Fibroblast of pulmonary artery (primary cell): ENCODE data around the gene PDE8A.

Source experiments
- DNase-seq: peaks from one replicate; pipeline ENCODE4 v3.0.0-alpha.2; 2010; ENCODE audit warnings: low read depth
- H3K4me3 ChIP-seq: replicated peaks from 2 replicates; pipeline ENCODE4 v1.5.1; 2011; ENCODE audit warnings: low read depth, mild to moderate bottlenecking, control low read depth, low read length, moderate library complexity
- CTCF ChIP-seq: IDR thresholded peaks from 2 replicates; pipeline ENCODE4 v1.5.1; 2011; ENCODE audit warnings: mild to moderate bottlenecking, control low read depth, low read length, inconsistent platforms; ENCODE audit errors: missing control alignments

Gene PDE8A

GRCh38 chr15:84944311-84944710 is 37.3 kb upstream of the PDE8A start:
- no peak for TF ChIP-seq CTCF
- H3K4me3 ChIP-seq: no peak overlapping the region
- no peak for DNase-seq

- no peak overlapping the region for H3K4me3 ChIP-seq
- TF ChIP-seq CTCF: no peak
- DNase-seq: no peak
Observed at GRCh38 chr15:84944861-84945260, 36.8 kb upstream of the PDE8A start.

GRCh38 chr15:84946772-84947489 is 34.7 kb upstream of the PDE8A start:
- no peak for DNase-seq
- H3K4me3 ChIP-seq: no peak overlapping the region
- no peak for TF ChIP-seq CTCF

- no peak for TF ChIP-seq CTCF
- H3K4me3 ChIP-seq: no peak overlapping the region
- DNase-seq: peak; percentile 90
Observed at GRCh38 chr15:84947947-84948830, 33.5 kb upstream of the PDE8A start.

GRCh38 chr15:84949043-84949442 is 32.6 kb upstream of the PDE8A start:
- DNase-seq: no peak
- no peak for TF ChIP-seq CTCF
- no peak overlapping the region for H3K4me3 ChIP-seq

- TF ChIP-seq CTCF: no peak
- no peak overlapping the region for H3K4me3 ChIP-seq
- DNase-seq: no peak
Observed at GRCh38 chr15:84949845-84950569, 31.6 kb upstream of the PDE8A start.
